Transverse colon (tissue), 4 donors: Measurements from ENCODE around the gene CGB3. TPM values are rescaled to one million over a fixed set of nuclear protein-coding genes. Genes with fewer than 3 reads are reported as not detected.

Experiments used
- DNase-seq: peaks from one replicate; pipeline ENCODE4 v3.0.0-alpha.2; 2019
- H3K27ac ChIP-seq, 4 donors: fragments of 200-600 bp; sonication (generic); 2 replicates each; pipeline ENCODE4 v1.5.1; 2016 to 2018; ENCODE audit warnings: inconsistent platforms in 4 of 4
- H3K27me3 ChIP-seq: fragments of 200-600 bp; sonication (generic); 2 replicates; pipeline ENCODE4 v1.5.1; 2017; ENCODE audit warnings: inconsistent platforms
- H3K36me3 ChIP-seq, 4 donors: fragments of 200-600 bp; sonication (generic); 2 replicates each; pipeline ENCODE4 v1.5.1; 2017 to 2019; ENCODE audit warnings: inconsistent platforms in 4 of 4
- H3K4me1 ChIP-seq, 4 donors: fragments of 200-600 bp; sonication (generic); 2 replicates each; pipeline ENCODE4 v1.5.1; 2017 to 2020; ENCODE audit warnings: inconsistent platforms in 4 of 4
- H3K4me3 ChIP-seq, 4 donors: fragments of 200-600 bp; sonication (generic); 1 replicate in 1 of 4; 2 replicates in 3 of 4; pipeline versions ENCODE4 v1.5.1 to v1.6.1; 2017 to 2019; ENCODE audit warnings: inconsistent platforms in 4 of 4
- H3K9me3 ChIP-seq, 2 donors: fragments of 200-600 bp; sonication (generic); 2 replicates each; pipeline ENCODE4 v1.5.1; 2017 to 2019; ENCODE audit warnings: inconsistent platforms in 2 of 2
- CTCF ChIP-seq, 5 experiments: fragments of 200-600 bp in 3 of 5; fragments of 450-650 bp in 2 of 5; sonication (generic) in 3 of 5; IDR thresholded peaks; 1 replicate in 2 of 5; 2 replicates in 3 of 5; pipeline ENCODE4 v1.5.1; 2016 to 2017; ENCODE audit warnings: antibody characterized with exemption in 5 of 5, inconsistent platforms in 3 of 5, mild to moderate bottlenecking in 2 of 5, moderate library complexity in 1 of 5
- EP300 ChIP-seq: sonication (generic); formaldehyde crosslinking; IDR thresholded peaks from one replicate; pipeline ENCODE4 v1.6.1; 2017; ENCODE audit warnings: antibody characterized with exemption, low read depth
- POLR2A ChIP-seq: fragments of 450-650 bp; IDR thresholded peaks from one replicate; pipeline ENCODE4 v1.6.1; 2016; ENCODE audit warnings: antibody characterized with exemption, mild to moderate bottlenecking, moderate library complexity
- POLR2AphosphoS5 ChIP-seq, 3 donors: sonication (generic); formaldehyde crosslinking; IDR thresholded peaks; one replicate each; pipeline ENCODE4 v1.6.1; 2016; ENCODE audit warnings: antibody characterized with exemption in 3 of 3
- WGBS, 2 donors: methylation state at CpG; one replicate each; pipeline ENCODE4 v1.1.5; 2018; ENCODE audit warnings: low coverage in 1 of 2; 5-methylcytosine and 5-hydroxymethylcytosine counted together
- in situ Hi-C, 4 donors: fragments of 200-750 bp; cut with MboI; loops; one replicate each; pipeline versions ENCODE4 v1.15.0 to v1.15.1; 2017; ENCODE audit warnings: low sequenced_read_pairs in 3 of 4, low pct_ligation_motif_present in 1 of 4, low pct_unique_long_range_greater_than_20kb in 1 of 4
- intact Hi-C: fragments of 100-400 bp; cut with DNase I; formaldehyde crosslinking; loops from one replicate; pipeline ENCODE4 v1.15.1; 2023; ENCODE audit warnings: low total_unique reads
- small RNA-seq, 4 donors: library from RNA; depleted of rRNA; stranded (forward); fragments of <200 nt; gene quantifications; one replicate each; pipeline ENCODE3, GENCODE V24; 2016
- total RNA-seq, 4 donors: library from RNA; depleted of rRNA; stranded (reverse); fragments of >200 nt; gene quantifications; one replicate each; pipeline ENCODE4 v1.1.0, GENCODE V29; 2016

CGB3 gene
- total RNA-seq, 4 donors from 2014 or later: not detected

GRCh38 chr19:48982280-48982679 is 41.9 kb downstream of the CGB3 start:
- no peaks in the 10 kb centered on the region for H3K9me3 ChIP-seq
- intact Hi-C loops (no loop called here), in situ Hi-C loops (no loop called here)
- peaks cover under 1 to 8% (median 4%) of the 10 kb centered on the region in 4 donors for H3K4me1 ChIP-seq
- no peak for TF ChIP-seq CTCF (IDR thresholded peaks at IDR 0.05)
- TF ChIP-seq POLR2A: no peak
- no peak for TF ChIP-seq EP300
- no peak for TF ChIP-seq POLR2AphosphoS5 (IDR thresholded peaks at IDR 0.05)
- no peaks in the 10 kb centered on the region for H3K27me3 ChIP-seq
- H3K27ac ChIP-seq: no peak overlapping the region
- 87% methylated on average over 9 of the region's 9 CpGs; no CpG with 5 or more reads in 1 of the 2 donors for WGBS, 2 donors
- peaks cover 0 to 35% (median 12%) of the 10 kb centered on the region in 4 donors for H3K36me3 ChIP-seq
- H3K4me3 ChIP-seq: no peak overlapping the region
- no peak for DNase-seq

- in situ Hi-C loops (no loop called here), intact Hi-C loops (loop anchor here (10.0 kb wide), 1 partner anchor 182 kb away; no protein-coding TSS in a partner anchor)
- Histone ChIP-seq H3K9me3 (no peaks in the 10 kb centered on the region), H3K4me3 (no peak overlapping the region), H3K27ac (no peak overlapping the region), H3K27me3 (no peaks in the 10 kb centered on the region), H3K36me3 (peaks cover 0 to 40% (median 15%) of the 10 kb centered on the region in 4 donors), H3K4me1 (peaks cover 4 to 8% (median 4%) of the 10 kb centered on the region in 4 donors)
- 70% methylated on average over 2 of the region's 2 CpGs; no CpG with 5 or more reads in 1 of the 2 donors for WGBS, 2 donors
- TF ChIP-seq POLR2A: no peak
- TF ChIP-seq POLR2AphosphoS5 (IDR thresholded peaks at IDR 0.05): no peak
- no peak for TF ChIP-seq CTCF (IDR thresholded peaks at IDR 0.05)
- no peak for TF ChIP-seq EP300
- DNase-seq: no peak
Measured at GRCh38 chr19:48977061-48977460, 47.1 kb downstream of the CGB3 start.

GRCh38 chr19:48975947-48976847 is 47.9 kb downstream of the CGB3 start:
- Histone ChIP-seq H3K4me1 (peaks cover 4 to 8% (median 4%) of the 10 kb centered on the region in 4 donors), H3K27me3 (no peaks in the 10 kb centered on the region), H3K9me3 (no peaks in the 10 kb centered on the region), H3K27ac (no peak overlapping the region), H3K36me3 (peaks cover 0 to 36% (median 12%) of the 10 kb centered on the region in 4 donors), H3K4me3 (no peak overlapping the region)
- intact Hi-C loops: loop anchor here (10.0 kb wide), 1 partner anchor 181 kb away; no protein-coding TSS in a partner anchor
- TF ChIP-seq CTCF (IDR thresholded peaks at IDR 0.05) (peak in 1 of 5 experiments; percentile 13), POLR2A (no peak)
- in situ Hi-C loops: no loop called here
- 90% methylated on average over 13 of the region's 13 CpGs; no CpG with 5 or more reads in 1 of the 2 donors for WGBS, 2 donors
- no peak for DNase-seq

Small RNA genes lying within 50 kb of the gene (small RNA-seq; reads per million reads assigned to genes)
- 0 to 0.14 (median 0) reads per million in 4 donors for gene MIR6798

Other genes with a start within 250 kb of the CGB3 start
- 10 to 100 TPM; 32.4 to 51.5 (median 42.8) TPM for gene BCAT2, start 213.3 kb downstream of the CGB3 start, total RNA-seq
- 10 to 100 TPM in 1 of 4 donors, 1 to 10 TPM in 3; 3.5 to 15.1 (median 5.4) TPM for gene HSD17B14, start 187.8 kb downstream of the CGB3 start, total RNA-seq
- gene PLEKHA4, start 155.7 kb downstream of the CGB3 start, total RNA-seq: 10 to 100 TPM in 2 of 4 donors, 1 to 10 TPM in 2; 2.6 to 34.4 (median 10.3) TPM
- 100 to 1,000 TPM in 1 of 4 donors, 10 to 100 TPM in 3; 49.4 to 109 (median 69.5) TPM for gene PPP1R15A, start 151.9 kb downstream of the CGB3 start, total RNA-seq
- gene TULP2, start 125.6 kb downstream of the CGB3 start, total RNA-seq: not detected
- gene NUCB1, start 124.0 kb downstream of the CGB3 start, total RNA-seq: 100 to 1,000 TPM; 135 to 196 (median 174) TPM
- gene DHDH, start 90.6 kb downstream of the CGB3 start, total RNA-seq: 1 to 10 TPM in 2 of 4 donors, not detected in 2; 3.4 to 4.9 TPM
- gene BAX, start 69.5 kb downstream of the CGB3 start, total RNA-seq: 100 to 1,000 TPM in 2 of 4 donors, 10 to 100 TPM in 2; 74.5 to 152 (median 112) TPM
- 1,000 to 10,000 TPM; 3,057 to 3,935 (median 3,837) TPM for gene FTL, start 59.0 kb downstream of the CGB3 start, total RNA-seq
- 100 to 1,000 TPM in 1 of 4 donors, 10 to 100 TPM in 3; 31.8 to 107 (median 40.9) TPM for gene GYS1, start 31.0 kb downstream of the CGB3 start, total RNA-seq
- 10 to 100 TPM; 48.6 to 66.9 (median 59.4) TPM for gene RUVBL2, start 30.4 kb downstream of the CGB3 start, total RNA-seq
- 1 to 10 TPM in 1 of 4 donors, not detected in 3; 1.4 TPM for gene LHB, start 7.2 kb downstream of the CGB3 start, total RNA-seq
- not detected for gene CGB2, start 7.6 kb upstream of the CGB3 start, total RNA-seq
- gene CGB1, start 12.6 kb upstream of the CGB3 start, total RNA-seq: not detected
- not detected for gene CGB5, start 19.5 kb upstream of the CGB3 start, total RNA-seq
- not detected for gene CGB8, start 24.8 kb upstream of the CGB3 start, total RNA-seq
- under 1 TPM in 1 of 4 donors, not detected in 3; 0.20 TPM for gene CGB7, start 33.4 kb upstream of the CGB3 start, total RNA-seq
- not detected for gene NTF4, start 40.5 kb upstream of the CGB3 start, total RNA-seq
- gene KCNA7, start 48.4 kb upstream of the CGB3 start, total RNA-seq: under 1 TPM in 1 of 4 donors, not detected in 3; 0.14 TPM
- gene SNRNP70, start 61.1 kb upstream of the CGB3 start, total RNA-seq: 100 to 1,000 TPM; 216 to 682 (median 292) TPM
- 10 to 100 TPM; 14.2 to 92.8 (median 39.8) TPM for gene LIN7B, start 90.0 kb upstream of the CGB3 start, total RNA-seq
- 10 to 100 TPM in 1 of 4 donors, 1 to 10 TPM in 2, not detected in 1; 7.5 to 12.5 (median 8.2) TPM for gene C19orf73, start 94.8 kb upstream of the CGB3 start, total RNA-seq
- 100 to 1,000 TPM in 1 of 4 donors, 10 to 100 TPM in 3; 18.6 to 106 (median 19.9) TPM for gene PPFIA3, start 95.2 kb upstream of the CGB3 start, total RNA-seq
- under 1 TPM in 2 of 4 donors, not detected in 2; 0.16 to 0.82 TPM for gene HRC, start 131.1 kb upstream of the CGB3 start, total RNA-seq
- 100 to 1,000 TPM; 247 to 884 (median 568) TPM for gene TRPM4, start 133.5 kb upstream of the CGB3 start, total RNA-seq